DND-41 (cell line): ENCODE data around the gene TIMP1.

Experiments used
- CTCF ChIP-seq: IDR thresholded peaks from 2 replicates; pipeline ENCODE4 v1.5.1; 2012; ENCODE audit warnings: borderline replicate concordance, low read length, moderate library complexity, mild to moderate bottlenecking; ENCODE audit not compliant: poor library complexity, severe bottlenecking; ENCODE audit errors: extremely low read depth
- EZH2 ChIP-seq: IDR thresholded peaks from 3 replicates; pipeline ENCODE4 v1.6.1; 2012; ENCODE audit warnings: borderline replicate concordance, low read depth, mild to moderate bottlenecking, moderate library complexity, low read length, inconsistent platforms; ENCODE audit not compliant: severe bottlenecking

- no peak for TF ChIP-seq CTCF
- no peak for TF ChIP-seq EZH2
Observed at GRCh38 chrX:47560179-47560933, 21.9 kb upstream of the TIMP1 start.
